Hepatocyte (in vitro differentiated cells): ENCODE measurements around the gene TFEB. TPM values are rescaled to one million over a fixed set of nuclear protein-coding genes. Genes with fewer than 3 reads are reported as not detected.

Experiments
- DNase-seq: peaks from one replicate; pipeline ENCODE4 v3.0.0-alpha.2; 2016; ENCODE audit warnings: low spot score
- H2AFZ ChIP-seq: fragments of 200-600 bp; sonication (generic); 2 replicates; pipeline ENCODE4 v1.6.0; 2016; ENCODE audit warnings: antibody characterized with exemption, mild to moderate bottlenecking
- H3K27ac ChIP-seq: fragments of 200-600 bp; sonication (generic); 2 replicates; pipeline ENCODE4 v1.5.1; 2016; ENCODE audit warnings: mild to moderate bottlenecking
- H3K27me3 ChIP-seq: fragments of 200-600 bp; sonication (generic); 2 replicates; pipeline ENCODE4 v1.6.1; 2016
- H3K36me3 ChIP-seq: fragments of 200-600 bp; sonication (generic); replicated peaks from 2 replicates; pipeline ENCODE4 v1.5.1; 2016; ENCODE audit warnings: low read depth; ENCODE audit not compliant: insufficient read depth
- H3K4me1 ChIP-seq: fragments of 200-600 bp; sonication (generic); 2 replicates; pipeline ENCODE4 v1.5.1; 2016; ENCODE audit warnings: mild to moderate bottlenecking, moderate library complexity; ENCODE audit not compliant: insufficient read depth
- H3K4me2 ChIP-seq: fragments of 200-600 bp; sonication (generic); 2 replicates; pipeline ENCODE4 v1.6.0; 2016
- H3K4me3 ChIP-seq: fragments of 200-600 bp; sonication (generic); 2 replicates; pipeline ENCODE4 v1.5.1; 2016; ENCODE audit warnings: mild to moderate bottlenecking
- H3K79me2 ChIP-seq: fragments of 200-600 bp; sonication (generic); 2 replicates; pipeline ENCODE4 v1.6.0; 2017; ENCODE audit warnings: mild to moderate bottlenecking
- H3K9me2 ChIP-seq: fragments of 200-600 bp; sonication (generic); replicated peaks from 2 replicates; pipeline ENCODE4 v1.6.0; 2017; ENCODE audit warnings: mild to moderate bottlenecking; ENCODE audit not compliant: insufficient read depth
- H3K9me3 ChIP-seq: fragments of 200-600 bp; sonication (generic); 2 replicates; pipeline ENCODE4 v1.5.1; 2016; ENCODE audit warnings: low read depth, mild to moderate bottlenecking
- H4K20me1 ChIP-seq: fragments of 200-600 bp; sonication (generic); 2 replicates; pipeline ENCODE4 v1.6.0; 2016; ENCODE audit warnings: mild to moderate bottlenecking; ENCODE audit not compliant: insufficient read depth, poor library complexity, severe bottlenecking
- EZH2 ChIP-seq: fragments of 200-600 bp; sonication (generic); IDR thresholded peaks from 2 replicates; pipeline ENCODE4 v1.6.1; 2016; ENCODE audit warnings: antibody characterized with exemption, mild to moderate bottlenecking, borderline replicate concordance
- EZH2phosphoT487 ChIP-seq: fragments of 200-600 bp; sonication (generic); IDR thresholded peaks from one replicate; pipeline ENCODE4 v1.6.1; 2018; ENCODE audit warnings: antibody characterized with exemption, mild to moderate bottlenecking, low read depth, moderate library complexity; ENCODE audit not compliant: unreplicated experiment, severe bottlenecking
- WGBS: methylation state at CpG from one replicate; pipeline ENCODE4 v1.1.6; 2016; ENCODE audit warnings: low lambda C conversion rate; ENCODE audit errors: missing lambda C conversion rate; 5-methylcytosine and 5-hydroxymethylcytosine counted together
- polyA plus RNA-seq: library from polyadenylated mRNA; unstranded; fragments of >200 nt; fragmentation: Nextera tagmentation; extraction: Ambion mirVana; gene quantifications from 2 replicates; pipeline ENCODE4 v1.2.1, GENCODE V29; 2016
- small RNA-seq: library from RNA; depleted of rRNA; stranded (forward); fragments of <200 nt; gene quantifications from one replicate; pipeline ENCODE3, GENCODE V24; 2014
- total RNA-seq: library from RNA; depleted of rRNA; stranded (reverse); fragments of >200 nt; gene quantifications from 2 replicates; pipeline ENCODE4 v1.2.3, GENCODE V29; 2014
- TF ChIP-seq, protein P1 (sequence below): fragments of 200-600 bp; sonication (generic); IDR thresholded peaks from 2 replicates; pipeline ENCODE4 v1.5.1; 2016; ENCODE audit warnings: antibody characterized with exemption, mild to moderate bottlenecking; ENCODE audit not compliant: poor library complexity

Gene TFEB
- total and polyA plus RNA-seq, 2 experiments from 2014 or later: 14.2 to 32.7 TPM

DNA sequence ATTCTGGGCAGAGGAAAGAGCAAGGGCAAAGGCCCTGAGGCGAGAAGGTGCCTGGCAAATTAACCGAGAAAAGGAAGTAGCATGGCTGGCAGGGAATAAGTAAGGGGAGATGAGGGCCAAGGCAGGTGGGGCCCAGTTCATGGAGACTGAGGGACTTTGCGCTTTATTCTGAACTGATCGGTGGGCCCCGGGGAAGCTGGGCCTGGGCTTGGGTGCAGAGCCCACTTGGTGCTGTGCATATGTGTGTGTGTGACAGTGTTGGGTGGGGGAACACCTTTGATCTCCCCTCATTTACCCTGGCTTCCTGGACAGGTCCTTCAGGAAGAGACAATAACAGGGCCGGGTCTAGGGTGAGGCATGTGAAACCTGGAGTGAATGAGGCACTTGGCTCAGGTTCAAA lies 100.0 kb downstream of the TFEB start:
- Histone ChIP-seq H3K27ac (peak overlapping the region; percentile 59), H3K27me3 (peaks cover 10% of the 10 kb centered on the region), H2AFZ (no peak overlapping the region), H3K9me3 (no peaks in the 10 kb centered on the region), H3K4me2 (no peak overlapping the region), H3K36me3 (no peaks in the 10 kb centered on the region), H3K79me2 (peaks cover 16% of the 10 kb centered on the region), H3K4me3 (no peak overlapping the region), H3K9me2 (no peaks in the 10 kb centered on the region), H3K4me1 (peaks cover 30% of the 10 kb centered on the region), H4K20me1 (no peaks in the 10 kb centered on the region)
- 87% methylated on average over 6 of the region's 6 CpGs for WGBS
- TF ChIP-seq, protein P1, sequence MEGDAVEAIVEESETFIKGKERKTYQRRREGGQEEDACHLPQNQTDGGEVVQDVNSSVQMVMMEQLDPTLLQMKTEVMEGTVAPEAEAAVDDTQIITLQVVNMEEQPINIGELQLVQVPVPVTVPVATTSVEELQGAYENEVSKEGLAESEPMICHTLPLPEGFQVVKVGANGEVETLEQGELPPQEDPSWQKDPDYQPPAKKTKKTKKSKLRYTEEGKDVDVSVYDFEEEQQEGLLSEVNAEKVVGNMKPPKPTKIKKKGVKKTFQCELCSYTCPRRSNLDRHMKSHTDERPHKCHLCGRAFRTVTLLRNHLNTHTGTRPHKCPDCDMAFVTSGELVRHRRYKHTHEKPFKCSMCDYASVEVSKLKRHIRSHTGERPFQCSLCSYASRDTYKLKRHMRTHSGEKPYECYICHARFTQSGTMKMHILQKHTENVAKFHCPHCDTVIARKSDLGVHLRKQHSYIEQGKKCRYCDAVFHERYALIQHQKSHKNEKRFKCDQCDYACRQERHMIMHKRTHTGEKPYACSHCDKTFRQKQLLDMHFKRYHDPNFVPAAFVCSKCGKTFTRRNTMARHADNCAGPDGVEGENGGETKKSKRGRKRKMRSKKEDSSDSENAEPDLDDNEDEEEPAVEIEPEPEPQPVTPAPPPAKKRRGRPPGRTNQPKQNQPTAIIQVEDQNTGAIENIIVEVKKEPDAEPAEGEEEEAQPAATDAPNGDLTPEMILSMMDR: no peak
- TF ChIP-seq EZH2 (no peak), EZH2phosphoT487 (no peak)
- no peak for DNase-seq

DNA sequence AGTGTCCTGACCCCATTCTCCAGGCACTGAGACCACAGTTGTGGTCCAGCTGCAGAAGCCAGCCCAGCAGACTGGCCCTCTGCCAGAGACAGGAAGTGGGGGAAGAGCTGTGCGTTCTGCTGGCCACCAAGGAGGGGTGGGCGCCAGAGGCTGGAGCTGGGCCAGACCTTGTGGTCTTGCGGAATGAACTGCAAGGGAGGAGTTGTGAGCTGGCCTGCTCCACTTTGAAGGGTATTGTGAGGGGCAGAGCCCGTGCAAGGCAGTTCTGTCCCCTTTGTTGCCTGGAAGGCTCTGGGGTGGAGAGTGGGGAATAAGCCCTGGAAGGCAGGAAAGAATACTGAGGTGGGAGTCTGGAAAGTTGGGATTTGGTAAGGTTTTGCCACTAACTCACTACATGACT lies 100.8 kb downstream of the TFEB start:
- H3K79me2 ChIP-seq: peaks cover 13% of the 10 kb centered on the region
- no peaks in the 10 kb centered on the region for H3K9me3 ChIP-seq
- H3K9me2 ChIP-seq: no peaks in the 10 kb centered on the region
- H3K4me3 ChIP-seq: no peak overlapping the region
- WGBS: 52% methylated on average over 4 of the region's 4 CpGs
- peak overlapping the region; percentile 59 for H3K27ac ChIP-seq
- peak overlapping the region; percentile 47 for H3K4me2 ChIP-seq
- H3K36me3 ChIP-seq: no peaks in the 10 kb centered on the region
- no peaks in the 10 kb centered on the region for H4K20me1 ChIP-seq
- no peak for TF ChIP-seq EZH2
- TF ChIP-seq, protein P1: no peak
- H2AFZ ChIP-seq: no peak overlapping the region
- H3K27me3 ChIP-seq: peaks cover 9% of the 10 kb centered on the region
- peaks cover 26% of the 10 kb centered on the region for H3K4me1 ChIP-seq
- DNase-seq: peak; percentile 58

Small RNAs within 50 kb of the gene (small RNA-seq; reads per million reads assigned to genes)
- not detected for gene AL365205.3

Other genes with a start within 250 kb of the TFEB start
- 18.0 and 24.3 TPM in 2 replicates for gene FOXP4, start 189.2 kb downstream of the TFEB start, total RNA-seq
- gene FOXP4, start 189.2 kb downstream of the TFEB start, polyA plus RNA-seq: 79.9 and 87.8 TPM in 2 replicates
- 106 and 115 TPM in 2 replicates for gene MDFI, start 97.1 kb downstream of the TFEB start, total RNA-seq
- 28.2 and 45.2 TPM in 2 replicates for gene MDFI, start 97.1 kb downstream of the TFEB start, polyA plus RNA-seq
- gene PGC, start 11.8 kb upstream of the TFEB start, total RNA-seq: 114 and 128 TPM in 2 replicates
- 67.4 and 109 TPM in 2 replicates for gene PGC, start 11.8 kb upstream of the TFEB start, polyA plus RNA-seq
- gene FRS3, start 44.3 kb upstream of the TFEB start, total RNA-seq: 0.84 and 1.4 TPM in 2 replicates
- gene FRS3, start 44.3 kb upstream of the TFEB start, polyA plus RNA-seq: 4.0 and 8.4 TPM in 2 replicates
- 1.2 and 4.0 TPM in 2 replicates for gene PRICKLE4, start 45.2 kb upstream of the TFEB start, total RNA-seq
- gene PRICKLE4, start 45.2 kb upstream of the TFEB start, polyA plus RNA-seq: 0.80 and 1.3 TPM in 2 replicates
- gene TOMM6, start 52.1 kb upstream of the TFEB start, total RNA-seq: 127 and 197 TPM in 2 replicates
- gene TOMM6, start 52.1 kb upstream of the TFEB start, polyA plus RNA-seq: 211 and 240 TPM in 2 replicates
- 2.2 and 2.4 TPM in 2 replicates for gene USP49, start 159.8 kb upstream of the TFEB start, total RNA-seq
- gene USP49, start 159.8 kb upstream of the TFEB start, polyA plus RNA-seq: 1.0 and 3.0 TPM in 2 replicates
- gene MED20, start 185.5 kb upstream of the TFEB start, total RNA-seq: 18.1 and 19.2 TPM in 2 replicates
- 18.1 and 19.8 TPM in 2 replicates for gene MED20, start 185.5 kb upstream of the TFEB start, polyA plus RNA-seq
- 13.9 and 20.7 TPM in 2 replicates for gene BYSL, start 185.9 kb upstream of the TFEB start, total RNA-seq
- 16.6 and 28.5 TPM in 2 replicates for gene BYSL, start 185.9 kb upstream of the TFEB start, polyA plus RNA-seq
- 79.3 and 96.8 TPM in 2 replicates for gene CCND3, start 206.2 kb upstream of the TFEB start, total RNA-seq
- 134 and 141 TPM in 2 replicates for gene CCND3, start 206.2 kb upstream of the TFEB start, polyA plus RNA-seq